NCI-H2081 (cell line): Measurements from ENCODE around the gene VSIG2.
A peak's percentile ranks its signal among the peaks of the same experiment; 100 is the strongest.

Experiments
- DNase-seq, 2 experiments: peaks; one replicate each; lab custom pipeline; 2025; lab: John Stamatoyannopoulos, UW

VSIG2 gene

GRCh38 chr11:124763156-124763947, 11.3 kb upstream of the VSIG2 start:
- peak; percentile 60 to 74 for DNase-seq

GRCh38 chr11:124762624-124763155, 10.6 kb upstream of the VSIG2 start:
- DNase-seq = no peak

DNA sequence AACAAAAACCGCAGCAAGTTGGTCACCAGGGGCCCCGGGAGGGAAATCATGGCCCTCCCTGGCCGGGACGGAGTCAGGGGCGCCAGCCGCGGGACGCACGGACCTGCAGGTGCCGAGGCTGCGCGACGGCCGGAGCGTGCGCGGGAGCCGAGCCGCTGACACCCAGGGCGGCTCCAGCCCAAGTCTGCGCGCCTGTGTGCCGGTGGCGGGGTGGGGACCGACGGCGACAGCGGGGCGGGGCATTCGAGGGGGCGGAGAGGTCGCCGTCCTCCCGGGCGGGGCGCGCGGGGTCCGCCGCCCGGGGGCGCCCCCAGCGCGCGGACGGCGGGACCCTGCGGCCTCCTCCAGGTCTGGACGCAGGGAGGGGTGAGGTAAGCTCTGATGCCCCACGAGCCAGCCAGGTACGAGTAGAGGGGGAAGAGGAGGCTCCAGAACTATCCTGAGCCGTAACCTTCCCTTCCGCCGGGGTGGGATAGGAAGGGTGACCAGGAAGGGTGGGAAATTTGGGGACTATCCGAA, 10.1 kb upstream of the VSIG2 start, which contains the start of gene ESAM:
Gene ESAM (minus strand): TSS at position 186 of the 519 bp plus-strand sequence. CDS start 136 bp downstream, at position 50.
- DNase-seq = peak; percentile 13 to 21

- DNase-seq = no peak
Measured at GRCh38 chr11:124761301-124762104, 9.4 kb upstream of the VSIG2 start.

GRCh38 chr11:124760806-124761205, 8.8 kb upstream of the VSIG2 start:
- no peak for DNase-seq

- DNase-seq = no peak
Measured at GRCh38 chr11:124760205-124760652, 8.2 kb upstream of the VSIG2 start.

- DNase-seq = no peak
Measured at GRCh38 chr11:124759266-124760204, 7.5 kb upstream of the VSIG2 start.

DNA sequence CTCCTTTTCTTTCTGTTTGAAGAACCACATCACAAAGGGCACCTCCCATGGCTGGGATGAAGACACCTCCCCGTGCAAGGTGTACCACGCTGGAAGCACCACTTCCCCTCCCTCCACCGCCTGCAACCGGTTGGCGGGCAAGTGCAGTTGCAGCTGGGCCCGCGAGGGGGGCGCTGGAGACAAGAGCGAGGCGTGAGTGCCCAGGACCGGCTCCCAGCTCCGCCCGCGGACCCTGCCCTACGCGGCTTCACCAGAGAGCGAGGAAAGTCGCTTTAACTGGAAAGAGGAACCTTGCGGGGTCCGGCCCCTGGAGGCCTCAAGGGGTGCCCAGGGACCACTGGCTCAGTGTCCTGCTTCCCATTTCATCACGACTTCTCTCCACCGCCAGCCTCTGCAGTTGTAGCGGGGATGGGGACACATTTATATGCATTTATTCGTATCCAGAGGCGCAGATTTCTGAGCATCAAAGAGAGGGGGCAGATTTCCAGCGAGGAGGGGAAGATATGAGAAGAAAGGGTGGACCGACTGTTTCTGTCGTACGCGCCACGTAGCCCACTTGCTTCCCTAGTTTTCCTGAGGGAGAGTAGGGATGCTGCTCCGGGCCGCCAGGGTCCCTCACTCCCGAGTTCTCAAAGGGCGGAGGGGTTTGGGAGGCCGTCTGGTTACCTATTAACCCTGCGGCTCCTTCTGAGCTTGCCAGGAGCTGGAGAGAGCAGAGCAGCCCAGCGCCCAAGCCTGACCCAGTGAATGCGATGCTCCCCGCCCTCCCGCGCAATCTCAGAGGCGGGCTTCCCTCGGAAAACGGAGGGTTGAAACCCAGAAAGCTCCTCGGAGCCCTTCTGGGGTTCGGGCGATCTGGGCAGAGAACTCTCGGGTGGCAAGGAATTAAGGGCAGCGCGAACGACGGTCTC, 6.6 kb upstream of the VSIG2 start:
- peak; percentile 70 for DNase-seq

- DNase-seq = no peak
Measured at GRCh38 chr11:124757320-124757719, 5.3 kb upstream of the VSIG2 start.

DNA sequence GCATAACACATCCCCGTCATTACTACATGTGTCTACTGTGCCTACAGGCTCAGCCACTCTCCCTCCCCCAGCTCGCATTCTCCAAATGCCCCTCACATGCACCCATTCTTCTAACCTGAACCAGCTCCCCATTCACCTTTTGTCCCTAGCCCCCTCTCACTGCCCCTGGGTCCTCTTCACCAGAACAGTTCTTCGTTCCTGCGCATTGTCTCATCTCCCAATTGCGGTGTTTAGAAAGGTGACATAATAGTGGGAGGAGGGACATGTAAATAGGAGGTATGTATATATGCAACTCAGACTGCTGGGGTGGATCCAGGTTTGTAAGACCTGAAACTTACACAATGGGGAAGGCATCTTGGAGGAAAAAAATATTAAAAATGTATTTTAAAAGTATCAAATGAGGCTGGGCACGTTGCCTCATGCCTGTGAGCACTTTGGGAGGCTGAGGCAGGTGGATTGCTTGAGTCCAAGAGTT, 4.7 kb upstream of the VSIG2 start:
- no peak for DNase-seq

GRCh38 chr11:124756033-124756752, 4.1 kb upstream of the VSIG2 start:
- no peak for DNase-seq

- no peak for DNase-seq
Measured at GRCh38 chr11:124754710-124755109, 2.7 kb upstream of the VSIG2 start.

DNA sequence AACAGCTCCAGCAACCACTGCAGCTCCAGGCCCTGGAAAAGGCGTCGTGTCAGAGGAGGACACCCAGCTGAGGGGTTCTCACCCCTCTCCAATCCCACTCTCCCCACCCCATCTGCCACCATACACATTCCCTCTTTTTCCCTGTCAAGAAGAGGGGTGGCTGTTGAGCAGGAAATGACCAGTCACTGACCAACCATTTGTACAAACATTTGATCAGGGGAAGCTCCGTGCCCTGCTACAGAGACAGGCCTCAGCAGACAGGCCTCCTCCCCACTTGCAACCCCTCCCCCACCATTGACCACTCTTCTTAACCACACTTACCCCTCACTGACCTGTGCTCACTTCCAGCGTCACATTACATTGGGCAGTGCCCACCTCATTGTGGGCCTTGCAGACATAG, 2.3 kb upstream of the VSIG2 start:
- no peak for DNase-seq

GRCh38 chr11:124753624-124754023, 1.6 kb upstream of the VSIG2 start:
- no peak for DNase-seq

DNA sequence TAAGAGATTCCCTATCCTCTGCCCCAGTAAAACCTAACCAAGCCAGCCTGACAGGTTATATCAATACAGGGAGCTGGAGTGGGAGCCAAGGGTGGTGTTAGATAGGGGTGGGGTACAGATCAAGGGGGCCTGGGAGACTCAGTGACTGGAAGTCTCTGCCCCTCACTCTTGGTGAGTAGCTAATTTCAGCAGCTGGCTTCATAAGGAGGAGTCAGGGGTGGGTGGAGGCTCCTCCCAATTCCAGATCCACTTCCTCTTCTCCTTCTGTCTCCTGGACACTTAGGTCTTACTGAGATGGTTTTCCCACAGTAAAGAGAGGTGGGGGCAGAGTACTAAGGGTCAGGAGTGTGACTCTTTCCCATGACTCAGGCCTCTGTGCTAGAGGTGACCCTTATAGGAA, 1.1 kb upstream of the VSIG2 start:
- DNase-seq = no peak

- no peak for DNase-seq
Measured at GRCh38 chr11:124752471-124753102, 532 bp upstream of the VSIG2 start.

GRCh38 chr11:124751391-124751740, 689 bp downstream of the VSIG2 start:
- DNase-seq = no peak

- DNase-seq = no peak
Measured at GRCh38 chr11:124749912-124750311, 2.1 kb downstream of the VSIG2 start.
